IMR-90 (cell line): ENCODE measurements around the gene LYSMD2. TPM values are rescaled to one million over a fixed set of nuclear protein-coding genes. Genes with fewer than 3 reads are reported as not detected.

Source experiments
- ATAC-seq: fragments of 200-7000 bp; cut with Tn5 transposase; 2 replicates; pipeline ENCODE4 v1.9.1; 2020; ENCODE audit warnings: low read depth, mild to moderate bottlenecking, moderate library complexity
- BruUV-seq: library from RNA; stranded (reverse); fragments of 400-500 nt; replicated peaks from 2 replicates; lab custom pipeline; 2021; lab: Mats Ljungman, UMichigan
- CTCF ChIA-PET: fragments of 300-600 bp; formaldehyde crosslinking; extraction: SDS; loops from one replicate; lab custom pipeline; 2021; ENCODE audit warnings: antibody characterized with exemption; lab: Yijun Ruan, JAX
- POLR2A ChIA-PET: fragments of 300-600 bp; sonication (Branson Sonifier 250); formaldehyde crosslinking; loops from one replicate; lab custom pipeline; 2022; ENCODE audit warnings: antibody characterized with exemption; ENCODE audit not compliant: unreplicated experiment; lab: Charles Lee
- DNase-seq: peaks from one replicate; pipeline ENCODE4 v3.0.0; 2013
- H2AFZ ChIP-seq: replicated peaks from 2 replicates; pipeline ENCODE3; 2013; ENCODE audit warnings: low read length, mild to moderate bottlenecking; ENCODE audit not compliant: poor library complexity
- H2AK5ac ChIP-seq: 2 replicates; pipeline ENCODE4 v1.6.1; 2013; ENCODE audit warnings: low read depth, low read length, inconsistent platforms
- H2AK9ac ChIP-seq: replicated peaks from 2 replicates; pipeline ENCODE3; 2013; ENCODE audit warnings: mild to moderate bottlenecking, low read depth, low read length, moderate library complexity; ENCODE audit not compliant: poor library complexity
- H2BK120ac ChIP-seq: 2 replicates; pipeline ENCODE4 v1.6.1; 2013; ENCODE audit warnings: low read depth, low read length, inconsistent platforms
- H2BK15ac ChIP-seq: 3 replicates; pipeline ENCODE4 v1.6.1; 2013; ENCODE audit warnings: low read depth, low read length, inconsistent platforms
- H2BK20ac ChIP-seq: 2 replicates; pipeline ENCODE4 v1.6.1; 2013; ENCODE audit warnings: low read depth, mild to moderate bottlenecking, inconsistent platforms, low read length, moderate library complexity
- H2BK5ac ChIP-seq: 2 replicates; pipeline ENCODE4 v1.6.1; 2013; ENCODE audit warnings: mild to moderate bottlenecking, low read depth, low read length, inconsistent platforms; ENCODE audit not compliant: poor library complexity, severe bottlenecking
- H3K14ac ChIP-seq: replicated peaks from 2 replicates; pipeline ENCODE4 v1.6.1; 2013; ENCODE audit warnings: low read depth, low read length, inconsistent platforms
- H3K18ac ChIP-seq: 2 replicates; pipeline ENCODE4 v1.6.1; 2013; ENCODE audit warnings: low read depth, low read length, control low read depth
- H3K23ac ChIP-seq: 2 replicates; pipeline ENCODE4 v1.6.1; 2013; ENCODE audit warnings: low read depth, low read length, inconsistent platforms
- H3K27ac ChIP-seq: 2 replicates; pipeline ENCODE4 v1.5.1; 2013; ENCODE audit warnings: mild to moderate bottlenecking, control low read depth, low read length; ENCODE audit not compliant: insufficient read depth
- H3K27me3 ChIP-seq: 2 replicates; pipeline ENCODE4 v1.6.1; 2013; ENCODE audit warnings: low read length; ENCODE audit not compliant: control insufficient read depth, insufficient read depth
- H3K36me3 ChIP-seq: 2 replicates; pipeline ENCODE4 v1.6.1; 2013; ENCODE audit warnings: low read length, mixed read lengths; ENCODE audit not compliant: control insufficient read depth, insufficient read depth
- H3K4ac ChIP-seq: 2 replicates; pipeline ENCODE4 v1.6.1; 2013; ENCODE audit warnings: low read depth, low read length, inconsistent platforms
- H3K4me1 ChIP-seq: 2 replicates; pipeline ENCODE4 v1.6.1; 2013; ENCODE audit warnings: low read length, mixed read lengths; ENCODE audit not compliant: control insufficient read depth, insufficient read depth
- H3K4me2 ChIP-seq: 2 replicates; pipeline ENCODE4 v1.6.1; 2013; ENCODE audit warnings: low read depth, mild to moderate bottlenecking, control low read depth, low read length, moderate library complexity
- H3K4me3 ChIP-seq: 2 replicates; pipeline ENCODE4 v1.5.1; 2013; ENCODE audit warnings: low read depth, mild to moderate bottlenecking, control low read depth, low read length, moderate library complexity; ENCODE audit not compliant: insufficient read depth
- H3K56ac ChIP-seq: 2 replicates; pipeline ENCODE4 v1.6.1; 2013; ENCODE audit warnings: low read length, inconsistent platforms; ENCODE audit not compliant: insufficient read depth; ENCODE audit errors: extremely low read depth
- H3K79me1 ChIP-seq, 2 experiments: 2 replicates each; pipeline ENCODE4 v1.6.1; 2013; ENCODE audit warnings: low read length in 2 of 2, inconsistent platforms in 1 of 2, low read depth in 1 of 2
- H3K9ac ChIP-seq: 2 replicates; pipeline ENCODE4 v1.6.1; 2013; ENCODE audit warnings: low read depth, low read length, control low read depth
- H3K9me1 ChIP-seq: 2 replicates; pipeline ENCODE4 v1.6.1; 2013; ENCODE audit warnings: low read length, inconsistent platforms; ENCODE audit not compliant: insufficient read depth
- H3K9me3 ChIP-seq: 2 replicates; pipeline ENCODE4 v1.6.1; 2013; ENCODE audit warnings: low read length; ENCODE audit not compliant: control insufficient read depth, insufficient read depth
- H4K20me1 ChIP-seq: 2 replicates; pipeline ENCODE4 v1.6.1; 2013; ENCODE audit warnings: low read length, inconsistent platforms; ENCODE audit not compliant: insufficient read depth
- H4K5ac ChIP-seq: 2 replicates; pipeline ENCODE4 v1.6.1; 2013; ENCODE audit warnings: mild to moderate bottlenecking, low read depth, low read length, control low read depth
- H4K8ac ChIP-seq, 2 experiments: 2 replicates each; pipeline ENCODE4 v1.6.1; 2013; ENCODE audit warnings: low read depth in 2 of 2, low read length in 2 of 2, control low read depth in 1 of 2, inconsistent platforms in 1 of 2
- H4K91ac ChIP-seq: 2 replicates; pipeline ENCODE4 v1.6.1; 2013; ENCODE audit warnings: low read depth, low read length, inconsistent platforms; ENCODE audit not compliant: insufficient read depth
- BHLHE40 ChIP-seq: fragments of 150-350 bp; IDR thresholded peaks from 2 replicates; pipeline ENCODE4 v1.6.1; 2016; ENCODE audit warnings: mild to moderate bottlenecking, low read depth, low read length
- CHD1 ChIP-seq: IDR thresholded peaks from 2 replicates; pipeline ENCODE4 v1.6.1; 2012; ENCODE audit warnings: low read depth, low read length, improper control_type of control experiment
- CTCF ChIP-seq: conservative IDR thresholded peaks from 2 replicates; pipeline ENCODE4 v1.5.1; 2012; ENCODE audit warnings: mild to moderate bottlenecking, low read depth, low read length, improper control_type of control experiment
- MAFK ChIP-seq: IDR thresholded peaks from 2 replicates; pipeline ENCODE4 v1.6.1; 2012; ENCODE audit warnings: low read depth, low read length, improper control_type of control experiment
- MAZ ChIP-seq: IDR thresholded peaks from 2 replicates; pipeline ENCODE4 v1.6.1; 2012; ENCODE audit warnings: low read depth, mild to moderate bottlenecking, low read length, improper control_type of control experiment, moderate library complexity, borderline replicate concordance
- MXI1 ChIP-seq: IDR thresholded peaks from 2 replicates; pipeline ENCODE4 v1.6.1; 2012; ENCODE audit warnings: low read depth, mild to moderate bottlenecking, low read length, moderate library complexity, borderline replicate concordance
- POLR2A ChIP-seq: IDR thresholded peaks from 2 replicates; pipeline ENCODE4 v1.6.1; 2012; ENCODE audit warnings: mild to moderate bottlenecking, low read depth, low read length
- RAD21 ChIP-seq: IDR thresholded peaks from 2 replicates; pipeline ENCODE4 v1.6.1; 2012; ENCODE audit warnings: low read length, improper control_type of control experiment
- RCOR1 ChIP-seq: IDR thresholded peaks from 2 replicates; pipeline ENCODE4 v1.6.1; 2012; ENCODE audit warnings: mild to moderate bottlenecking, low read length, improper control_type of control experiment; ENCODE audit not compliant: insufficient replicate concordance
- SMC3 ChIP-seq: fragments of 150-350 bp; IDR thresholded peaks from 2 replicates; pipeline ENCODE4 v1.6.1; 2016; ENCODE audit warnings: low read depth, mild to moderate bottlenecking, antibody characterized with exemption, low read length, moderate library complexity
- WGBS, 2 experiments: methylation state at CpG; one replicate each; pipeline versions ENCODE4 v1.1.5 to v1.1.7; 2013; ENCODE audit warnings: missing lambda C conversion rate in 2 of 2; ENCODE audit not compliant: insufficient read length in 1 of 2; ENCODE audit errors: extremely low coverage in 2 of 2; 5-methylcytosine and 5-hydroxymethylcytosine counted together
- dilution Hi-C: fragments of 300-500 bp; cut with HindIII; formaldehyde crosslinking; loops from one replicate; pipeline ENCODE4 v1.14.3; 2018; ENCODE audit warnings: low sequenced_read_pairs; ENCODE audit not compliant: unreplicated experiment
- in situ Hi-C: fragments of 300-500 bp; cut with MboI; formaldehyde crosslinking; loops from 3 replicates; pipeline ENCODE4 v1.14.3; 2019; ENCODE audit warnings: low sequenced_read_pairs, inconsistent platforms, mixed read lengths
- intact Hi-C: fragments of 100-400 bp; cut with micrococcal nuclease; formaldehyde crosslinking; loops from 2 replicates; pipeline ENCODE4 v1.10.0; 2022
- polyA plus RNA-seq, 3 experiments: library from polyadenylated mRNA; depleted of rRNA; stranded (reverse); fragments of >200 nt; gene quantifications; 2 replicates each; pipeline ENCODE4 v1.2.3, GENCODE V29; 2012; ENCODE audit warnings: low replicate concordance in 1 of 3
- total RNA-seq: library from RNA; depleted of rRNA; stranded (reverse); fragments of >200 nt; gene quantifications from 2 replicates; pipeline ENCODE4 v1.2.3, GENCODE V29; 2012
- TF ChIP-seq, protein P1 (sequence below): fragments of 150-350 bp; IDR thresholded peaks from 2 replicates; pipeline ENCODE4 v1.6.1; 2016; ENCODE audit warnings: low read depth, mild to moderate bottlenecking, low read length, moderate library complexity, borderline replicate concordance
- TF ChIP-seq, protein P2 (sequence below): fragments of 150-350 bp; IDR thresholded peaks from 2 replicates; pipeline ENCODE4 v1.6.1; 2017; ENCODE audit warnings: mild to moderate bottlenecking, antibody characterized with exemption, low read length, low read depth

LYSMD2 gene
- total and polyA plus RNA-seq, 2 of the 4 experiments (the other 2 are of a cell fraction): 5.9 to 6.0 TPM

- no TSS peak for BruUV-seq
- H3K4ac ChIP-seq: no peak overlapping the region
- H3K9ac ChIP-seq: no peak overlapping the region
- no peak for TF ChIP-seq CHD1
- TF ChIP-seq MAZ: no peak
- TF ChIP-seq MAFK: no peak
- TF ChIP-seq RAD21: no peak
- no peak for TF ChIP-seq POLR2A
- TF ChIP-seq, protein P1, sequence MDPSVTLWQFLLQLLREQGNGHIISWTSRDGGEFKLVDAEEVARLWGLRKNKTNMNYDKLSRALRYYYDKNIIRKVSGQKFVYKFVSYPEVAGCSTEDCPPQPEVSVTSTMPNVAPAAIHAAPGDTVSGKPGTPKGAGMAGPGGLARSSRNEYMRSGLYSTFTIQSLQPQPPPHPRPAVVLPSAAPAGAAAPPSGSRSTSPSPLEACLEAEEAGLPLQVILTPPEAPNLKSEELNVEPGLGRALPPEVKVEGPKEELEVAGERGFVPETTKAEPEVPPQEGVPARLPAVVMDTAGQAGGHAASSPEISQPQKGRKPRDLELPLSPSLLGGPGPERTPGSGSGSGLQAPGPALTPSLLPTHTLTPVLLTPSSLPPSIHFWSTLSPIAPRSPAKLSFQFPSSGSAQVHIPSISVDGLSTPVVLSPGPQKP: no peak
- TF ChIP-seq RCOR1: no peak
- no peak for TF ChIP-seq SMC3
- TF ChIP-seq, protein P2, sequence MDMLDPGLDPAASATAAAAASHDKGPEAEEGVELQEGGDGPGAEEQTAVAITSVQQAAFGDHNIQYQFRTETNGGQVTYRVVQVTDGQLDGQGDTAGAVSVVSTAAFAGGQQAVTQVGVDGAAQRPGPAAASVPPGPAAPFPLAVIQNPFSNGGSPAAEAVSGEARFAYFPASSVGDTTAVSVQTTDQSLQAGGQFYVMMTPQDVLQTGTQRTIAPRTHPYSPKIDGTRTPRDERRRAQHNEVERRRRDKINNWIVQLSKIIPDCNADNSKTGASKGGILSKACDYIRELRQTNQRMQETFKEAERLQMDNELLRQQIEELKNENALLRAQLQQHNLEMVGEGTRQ: no peak
- no peak for TF ChIP-seq MXI1
- TF ChIP-seq CTCF: no peak
- no peak for TF ChIP-seq BHLHE40
- H3K14ac ChIP-seq: no peak overlapping the region
- no peak overlapping the region for H2AK5ac ChIP-seq
- no peak for ATAC-seq
- H2BK20ac ChIP-seq: no peak overlapping the region
- no peak overlapping the region for H3K18ac ChIP-seq
- no peak overlapping the region for H3K4me2 ChIP-seq
- H3K9me1 ChIP-seq: peaks cover 3% of the 10 kb centered on the region; the same call in 1 of the 2 replicates
- no peak overlapping the region for H4K91ac ChIP-seq
- in situ Hi-C loops (no loop called here), dilution Hi-C loops (no loop called here), intact Hi-C loops (no loop called here)
- H2BK15ac ChIP-seq: no peak overlapping the region
- no peak overlapping the region for H3K27ac ChIP-seq
- H3K27me3 ChIP-seq: no peaks in the 10 kb centered on the region
- H2AFZ ChIP-seq: no peak overlapping the region
- no peak overlapping the region for H3K56ac ChIP-seq
- no peak overlapping the region for H4K5ac ChIP-seq
- H3K4me1 ChIP-seq: peaks cover 1% of the 10 kb centered on the region; the same call in 1 of the 2 replicates
- no peak overlapping the region for H2BK120ac ChIP-seq
- H3K4me3 ChIP-seq: no peak overlapping the region
- H4K20me1 ChIP-seq: no peaks in the 10 kb centered on the region
- H3K9me3 ChIP-seq: no peaks in the 10 kb centered on the region
- CTCF ChIA-PET: no interaction called here
- no CpG with 5 or more reads among the region's 4 CpGs for WGBS, 2 experiments
- H3K36me3 ChIP-seq: no peaks in the 10 kb centered on the region
- no peak for DNase-seq
- H3K23ac ChIP-seq: no peak overlapping the region
- H2AK9ac ChIP-seq: no peak overlapping the region
- POLR2A ChIA-PET: interaction anchor here (0.8 kb wide), 1 partner anchor 19 kb away, joined by 4 read pairs; the partner anchor contains the start of gene LYSMD2
- no peak overlapping the region for H2BK5ac ChIP-seq
- H4K8ac ChIP-seq: no peak overlapping the region
- H3K79me1 ChIP-seq: no peaks in the 10 kb centered on the region
Observed at GRCh38 chr15:51718219-51718618, 19.2 kb downstream of the LYSMD2 start.
